Measurements from ENCODE around the gene AFF2.
"Not testable (repeated sequence)": the region's sequence is repeated elsewhere in the genome, so short reads cannot be mapped to it uniquely, and the experiment has no call there.

AFF2 gene

GRCh38 chrX:148885203-148885602, 384.8 kb downstream of the AFF2 start:
- H3K4me1 ChIP-seq (ENCODE audit: insufficient read depth, low read length): no peaks in the 10 kb centered on the region
- H3K27me3 ChIP-seq (ENCODE audit: insufficient read depth, low read length): no peaks in the 10 kb centered on the region
- no peak overlapping the region for H3K4me3 ChIP-seq (ENCODE audit: low read length)
- H3K36me3 ChIP-seq (ENCODE audit: insufficient read depth, low read length): no peaks in the 10 kb centered on the region
- no peak overlapping the region for H2AFZ ChIP-seq (ENCODE audit: low read depth, low read length)
- H3K9me3 ChIP-seq (ENCODE audit: low read length): no peaks in the 10 kb centered on the region

GRCh38 chrX:148893395-148893794, 393.0 kb downstream of the AFF2 start:
- Histone ChIP-seq H3K36me3 (ENCODE audit: insufficient read depth, low read length) (no peaks in the 10 kb centered on the region), H3K4me3 (ENCODE audit: low read length) (no peak overlapping the region), H2AFZ (ENCODE audit: low read depth, low read length) (no peak overlapping the region), H3K27me3 (ENCODE audit: insufficient read depth, low read length) (peaks cover 3% of the 10 kb centered on the region), H3K4me1 (ENCODE audit: insufficient read depth, low read length) (no peaks in the 10 kb centered on the region), H3K9me3 (ENCODE audit: low read length) (no peaks in the 10 kb centered on the region)

- Histone ChIP-seq H2AFZ (ENCODE audit: low read depth, low read length) (no peak overlapping the region), H3K27me3 (ENCODE audit: insufficient read depth, low read length) (no peaks in the 10 kb centered on the region), H3K4me1 (ENCODE audit: insufficient read depth, low read length) (no peaks in the 10 kb centered on the region), H3K9me3 (ENCODE audit: low read length) (no peaks in the 10 kb centered on the region), H3K36me3 (ENCODE audit: insufficient read depth, low read length) (no peaks in the 10 kb centered on the region), H3K4me3 (ENCODE audit: low read length) (no peak overlapping the region)
These were observed 402.2 kb downstream of the AFF2 start for GRCh38 chrX:148902581-148902980.

- Histone ChIP-seq H3K9me3 (ENCODE audit: low read length) (no peaks in the 10 kb centered on the region), H3K36me3 (ENCODE audit: insufficient read depth, low read length) (no peaks in the 10 kb centered on the region), H3K27me3 (ENCODE audit: insufficient read depth, low read length) (no peaks in the 10 kb centered on the region), H2AFZ (ENCODE audit: low read depth, low read length) (no peak overlapping the region), H3K4me3 (ENCODE audit: low read length) (no peak overlapping the region), H3K4me1 (ENCODE audit: insufficient read depth, low read length) (no peaks in the 10 kb centered on the region)
These were observed 402.8 kb downstream of the AFF2 start for GRCh38 chrX:148903176-148903575.

GRCh38 chrX:148904421-148905111, 404.1 kb downstream of the AFF2 start:
- no peaks in the 10 kb centered on the region for H3K36me3 ChIP-seq (ENCODE audit: insufficient read depth, low read length)
- H3K9me3 ChIP-seq (ENCODE audit: low read length): no peaks in the 10 kb centered on the region
- no peak overlapping the region for H3K4me3 ChIP-seq (ENCODE audit: low read length)
- H3K27me3 ChIP-seq (ENCODE audit: insufficient read depth, low read length): no peaks in the 10 kb centered on the region
- no peaks in the 10 kb centered on the region for H3K4me1 ChIP-seq (ENCODE audit: insufficient read depth, low read length)
- H2AFZ ChIP-seq (ENCODE audit: low read depth, low read length): no peak overlapping the region

- Histone ChIP-seq H3K4me1 (ENCODE audit: insufficient read depth, low read length) (no peaks in the 10 kb centered on the region), H3K4me3 (ENCODE audit: low read length) (no peak overlapping the region), H3K36me3 (ENCODE audit: insufficient read depth, low read length) (no peaks in the 10 kb centered on the region), H3K9me3 (ENCODE audit: low read length) (no peaks in the 10 kb centered on the region), H2AFZ (ENCODE audit: low read depth, low read length) (no peak overlapping the region), H3K27me3 (ENCODE audit: insufficient read depth, low read length) (no peaks in the 10 kb centered on the region)
These were observed 405.0 kb downstream of the AFF2 start for GRCh38 chrX:148905400-148905799.

GRCh38 chrX:148906628-148907027, 406.2 kb downstream of the AFF2 start:
- H2AFZ ChIP-seq (ENCODE audit: low read depth, low read length); H3K4me1 ChIP-seq (ENCODE audit: insufficient read depth, low read length); H3K36me3 ChIP-seq (ENCODE audit: insufficient read depth, low read length); H3K27me3 ChIP-seq (ENCODE audit: insufficient read depth, low read length); H3K4me3 ChIP-seq (ENCODE audit: low read length); H3K9me3 ChIP-seq (ENCODE audit: low read length): not testable (repeated sequence)

GRCh38 chrX:148909758-148910157, 409.3 kb downstream of the AFF2 start:
- H3K4me3 ChIP-seq (ENCODE audit: low read length): no peak overlapping the region
- no peaks in the 10 kb centered on the region for H3K27me3 ChIP-seq (ENCODE audit: insufficient read depth, low read length)
- no peak overlapping the region for H2AFZ ChIP-seq (ENCODE audit: low read depth, low read length)
- no peaks in the 10 kb centered on the region for H3K9me3 ChIP-seq (ENCODE audit: low read length)
- H3K4me1 ChIP-seq (ENCODE audit: insufficient read depth, low read length): no peaks in the 10 kb centered on the region
- no peaks in the 10 kb centered on the region for H3K36me3 ChIP-seq (ENCODE audit: insufficient read depth, low read length)

- Histone ChIP-seq H3K36me3 (ENCODE audit: insufficient read depth, low read length) (no peaks in the 10 kb centered on the region), H3K9me3 (ENCODE audit: low read length) (no peaks in the 10 kb centered on the region), H3K4me3 (ENCODE audit: low read length) (no peak overlapping the region), H3K27me3 (ENCODE audit: insufficient read depth, low read length) (no peaks in the 10 kb centered on the region), H3K4me1 (ENCODE audit: insufficient read depth, low read length) (no peaks in the 10 kb centered on the region), H2AFZ (ENCODE audit: low read depth, low read length) (no peak overlapping the region)
These were observed 413.6 kb downstream of the AFF2 start for GRCh38 chrX:148913971-148914370.

GRCh38 chrX:148914783-148915182, 414.4 kb downstream of the AFF2 start:
- H3K4me3 ChIP-seq (ENCODE audit: low read length): no peak overlapping the region
- no peaks in the 10 kb centered on the region for H3K27me3 ChIP-seq (ENCODE audit: insufficient read depth, low read length)
- H3K4me1 ChIP-seq (ENCODE audit: insufficient read depth, low read length): no peaks in the 10 kb centered on the region
- no peaks in the 10 kb centered on the region for H3K36me3 ChIP-seq (ENCODE audit: insufficient read depth, low read length)
- H3K9me3 ChIP-seq (ENCODE audit: low read length): no peaks in the 10 kb centered on the region
- no peak overlapping the region for H2AFZ ChIP-seq (ENCODE audit: low read depth, low read length)

GRCh38 chrX:148915474-148915873, 415.1 kb downstream of the AFF2 start:
- Histone ChIP-seq H3K4me1 (ENCODE audit: insufficient read depth, low read length) (no peaks in the 10 kb centered on the region), H3K9me3 (ENCODE audit: low read length) (no peaks in the 10 kb centered on the region), H3K27me3 (ENCODE audit: insufficient read depth, low read length) (no peaks in the 10 kb centered on the region), H3K4me3 (ENCODE audit: low read length) (no peak overlapping the region), H2AFZ (ENCODE audit: low read depth, low read length) (no peak overlapping the region), H3K36me3 (ENCODE audit: insufficient read depth, low read length) (no peaks in the 10 kb centered on the region)

- no peaks in the 10 kb centered on the region for H3K27me3 ChIP-seq (ENCODE audit: insufficient read depth, low read length)
- no peaks in the 10 kb centered on the region for H3K9me3 ChIP-seq (ENCODE audit: low read length)
- no peaks in the 10 kb centered on the region for H3K36me3 ChIP-seq (ENCODE audit: insufficient read depth, low read length)
- no peak overlapping the region for H3K4me3 ChIP-seq (ENCODE audit: low read length)
- H2AFZ ChIP-seq (ENCODE audit: low read depth, low read length): no peak overlapping the region
- H3K4me1 ChIP-seq (ENCODE audit: insufficient read depth, low read length): no peaks in the 10 kb centered on the region
These were observed 417.0 kb downstream of the AFF2 start for GRCh38 chrX:148917441-148917840.

- no peak overlapping the region for H3K4me3 ChIP-seq (ENCODE audit: low read length)
- H3K36me3 ChIP-seq (ENCODE audit: insufficient read depth, low read length): no peaks in the 10 kb centered on the region
- no peaks in the 10 kb centered on the region for H3K4me1 ChIP-seq (ENCODE audit: insufficient read depth, low read length)
- no peaks in the 10 kb centered on the region for H3K9me3 ChIP-seq (ENCODE audit: low read length)
- H3K27me3 ChIP-seq (ENCODE audit: insufficient read depth, low read length): peaks cover 5% of the 10 kb centered on the region
- no peak overlapping the region for H2AFZ ChIP-seq (ENCODE audit: low read depth, low read length)
These were observed 423.2 kb downstream of the AFF2 start for GRCh38 chrX:148923631-148924030.

- H3K4me1 ChIP-seq (ENCODE audit: insufficient read depth, low read length): no peaks in the 10 kb centered on the region
- no peak overlapping the region for H3K4me3 ChIP-seq (ENCODE audit: low read length)
- no peak overlapping the region for H2AFZ ChIP-seq (ENCODE audit: low read depth, low read length)
- H3K36me3 ChIP-seq (ENCODE audit: insufficient read depth, low read length): no peaks in the 10 kb centered on the region
- H3K27me3 ChIP-seq (ENCODE audit: insufficient read depth, low read length): peaks cover 5% of the 10 kb centered on the region
- no peaks in the 10 kb centered on the region for H3K9me3 ChIP-seq (ENCODE audit: low read length)
These were observed 426.0 kb downstream of the AFF2 start for GRCh38 chrX:148926371-148926770.
